Pancreas (tissue), 10 donors: ENCODE results near the gene NLRP1. TPM values are rescaled to one million over a fixed set of nuclear protein-coding genes. Genes with fewer than 3 reads are reported as not detected.

Experiments used
- ATAC-seq, 4 donors: fragments of 200-7000 bp; cut with Tn5 transposase; one replicate each; pipeline versions ENCODE4 v1.8.0 to v1.9.1; 2020; ENCODE audit warnings: mild to moderate bottlenecking in 4 of 4, moderate library complexity in 4 of 4
- DNase-seq, 6 donors: peaks; one replicate each; pipeline ENCODE4 v3.0.0-alpha.2; 2020
- FAIRE-seq: peaks from 2 replicates; lab custom pipeline; 2012; peaks lifted over from hg19 to GRCh38; lab: Jason Lieb, UNC
- H3K27ac ChIP-seq, 4 donors: fragments of 200-600 bp; sonication (generic); 1 replicate in 3 of 4; 2 replicates in 1 of 4; pipeline versions ENCODE4 v1.5.0 to v1.8.0; 2020
- H3K27me3 ChIP-seq, 4 donors: fragments of 200-600 bp; one replicate each; pipeline ENCODE4 v1.8.0; 2021
- H3K36me3 ChIP-seq, 3 donors: fragments of 200-600 bp; sonication (generic) in 1 of 3; one replicate each; pipeline versions ENCODE4 v1.5.0 to v1.8.0; 2020 to 2021
- H3K4me1 ChIP-seq, 3 donors: fragments of 200-600 bp; one replicate each; pipeline ENCODE4 v1.8.0; 2021
- H3K4me3 ChIP-seq, 4 donors: fragments of 200-600 bp; sonication (generic) in 2 of 4; one replicate each; pipeline versions ENCODE4 v1.5.0 to v1.8.0; 2020 to 2021
- H3K9me3 ChIP-seq, 4 donors: fragments of 200-600 bp; one replicate each; pipeline ENCODE4 v1.8.0; 2021
- CTCF ChIP-seq, 4 donors: fragments of 200-600 bp; sonication (generic) in 3 of 4; IDR thresholded peaks; one replicate each; pipeline versions ENCODE4 v1.5.0 to v1.8.0; 2021; ENCODE audit warnings: antibody characterized with exemption in 4 of 4
- WGBS, 2 donors: extraction: QIAGEN DNeasy Blood & Tissue Kit; methylation state at CpG; one replicate each; pipeline ENCODE4 v1.1.7; 2013; 5-methylcytosine and 5-hydroxymethylcytosine counted together
- intact Hi-C, 3 donors: fragments of 100-400 bp; cut with DNase I; formaldehyde crosslinking; loops; one replicate each; pipeline versions ENCODE4 v1.11.1 to v1.14.2; 2022
- polyA plus RNA-seq, 2 donors: library from polyadenylated mRNA; stranded (reverse); fragments of 200-250 nt; gene quantifications; one replicate each; pipeline ENCODE4 v1.2.3, GENCODE V29; 2013
- total RNA-seq, 6 donors: library from RNA; stranded (reverse); fragmentation: NEBNext Ultra II Directional in 4 of 6; extraction: Animal tissue kit (Norgen Biotek cat#: 25700) in 4 of 6; gene quantifications; one replicate each; pipeline versions ENCODE4 v1.2.1 to v1.2.4, GENCODE V29; 2021 to 2023
- donor health status: healthy with polysubstance abuse.
- donor health status: DM: no; HTN: no; CAD: no; lungs with moderate emphysema.
- donor health status: DM: no; HTN: no; CAD: no.
- donor health status: control.
- donor health status: control.
- donor health status: Bipolar disorder and iron deficiency.
- donor health status: DM: yes; HTN: yes; CAD: no.
- donor health status: DM: no; HTN: no; CAD: no.
- donor health status: DM: no; HTN: no; CAD: no.
- donor health status: DM: yes; HTN: yes; CAD: no.

NLRP1 gene
- total and polyA plus RNA-seq, 8 donors: 2.0 to 83.2 (median 11.1) TPM

DNA sequence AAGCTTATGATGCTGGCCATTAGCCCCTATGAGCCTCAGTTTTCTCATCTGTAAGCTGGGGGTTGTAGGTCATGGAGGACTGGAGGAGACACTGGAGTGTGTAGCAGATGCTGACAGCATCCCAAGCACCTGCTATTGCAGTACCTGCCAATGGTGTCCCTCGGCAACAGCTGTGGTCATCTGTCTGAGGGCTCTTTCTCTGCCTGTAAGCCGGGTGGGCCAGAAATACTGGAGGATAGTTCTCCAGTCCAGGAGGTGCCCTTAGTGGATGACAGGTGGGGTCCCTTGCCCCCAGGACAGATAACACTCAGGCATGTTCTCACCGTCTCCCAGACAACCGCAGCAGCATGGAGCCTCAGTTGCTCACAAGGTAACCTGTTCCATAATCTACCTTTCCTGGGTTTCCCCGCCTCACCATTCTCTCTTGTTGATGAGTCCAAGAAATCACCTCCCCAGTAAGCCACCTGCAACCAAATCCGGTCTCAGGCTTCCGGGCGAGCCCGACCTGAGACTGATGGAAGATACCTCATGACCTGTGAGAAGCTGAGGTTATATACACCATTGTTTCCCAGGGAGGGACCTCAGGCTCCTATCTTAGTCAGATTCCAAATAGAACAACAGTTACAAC lies 23.8 kb downstream of the NLRP1 start:
- no peak for DNase-seq
- Histone ChIP-seq H3K27ac (no peak overlapping the region), H3K4me1 (no peaks in the 10 kb centered on the region), H3K36me3 (no peaks in the 10 kb centered on the region), H3K27me3 (no peaks in the 10 kb centered on the region), H3K9me3 (no peaks in the 10 kb centered on the region), H3K4me3 (no peak overlapping the region)
- TF ChIP-seq CTCF (IDR thresholded peaks at IDR 0.05): no peak
- ATAC-seq: no peak
- no peak for FAIRE-seq
- intact Hi-C loops: no loop called here
- 59 to 75% methylated on average over 9 of the region's 9 CpGs for WGBS, 2 donors

DNA sequence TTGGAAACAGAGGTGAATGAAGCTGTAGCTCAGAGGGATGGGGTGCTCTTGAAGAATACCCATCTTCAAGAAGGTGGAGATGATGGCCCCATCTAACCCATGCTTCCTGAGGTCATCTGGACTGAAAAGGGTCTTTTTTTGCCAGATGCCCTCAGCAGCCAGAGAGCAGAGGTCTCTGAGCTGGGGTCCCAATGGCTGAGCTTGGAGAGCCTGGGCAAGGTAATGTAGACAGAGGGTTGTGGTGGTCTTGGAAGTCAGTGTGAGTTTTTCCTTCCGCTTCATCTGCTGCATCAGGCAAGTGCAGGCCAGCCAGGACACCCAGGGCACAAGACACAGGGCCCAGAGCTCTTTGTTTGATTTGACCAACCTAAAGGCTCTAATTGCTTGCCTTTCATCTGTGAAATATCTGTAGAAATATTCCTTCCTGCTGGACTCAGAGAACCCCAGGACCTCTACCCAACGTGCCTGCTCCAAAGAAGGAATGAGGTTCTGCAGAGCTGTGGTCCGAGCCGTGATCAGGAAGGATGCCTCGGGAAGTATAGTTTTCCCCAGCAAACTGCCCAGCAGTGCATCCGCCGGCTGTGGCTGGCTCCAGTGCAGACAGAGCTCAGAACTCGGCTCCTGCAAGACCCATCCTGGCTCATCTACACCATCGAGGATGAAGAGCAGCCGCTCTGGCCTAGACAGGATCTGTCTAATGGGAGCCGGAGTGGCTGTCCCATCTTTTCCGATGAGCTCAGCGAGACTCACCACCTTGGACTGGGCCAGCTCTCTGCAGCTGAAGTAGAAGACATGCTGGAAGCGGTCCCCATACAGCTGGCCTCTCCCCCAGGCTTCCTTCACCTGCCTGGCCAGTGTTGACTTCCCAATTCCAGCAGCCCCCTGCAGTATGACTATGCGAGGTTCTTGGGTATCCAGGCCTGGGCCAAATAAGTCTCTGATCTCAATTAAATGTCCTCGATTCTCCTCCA lies 25.2 kb downstream of the NLRP1 start:
- H3K4me3 ChIP-seq: no peak overlapping the region
- no peaks in the 10 kb centered on the region for H3K4me1 ChIP-seq
- FAIRE-seq: no peak
- no peaks in the 10 kb centered on the region for H3K27me3 ChIP-seq
- no peaks in the 10 kb centered on the region for H3K9me3 ChIP-seq
- intact Hi-C loops: no loop called here
- WGBS, 2 donors: 74 to 83% methylated on average over 16 of the region's 16 CpGs
- DNase-seq: no peak
- H3K36me3 ChIP-seq: no peaks in the 10 kb centered on the region
- TF ChIP-seq CTCF (IDR thresholded peaks at IDR 0.05): no peak
- H3K27ac ChIP-seq: no peak overlapping the region
- ATAC-seq: no peak

GRCh38 chr17:5557990-5558389 lies 26.3 kb downstream of the NLRP1 start:
- ATAC-seq (no peak), FAIRE-seq (no peak), DNase-seq (no peak)
- intact Hi-C loops: no loop called here
- 54 to 62% methylated on average over 6 of the region's 6 CpGs for WGBS, 2 donors
- Histone ChIP-seq H3K9me3 (no peaks in the 10 kb centered on the region), H3K27me3 (no peaks in the 10 kb centered on the region), H3K4me3 (no peak overlapping the region), H3K36me3 (no peaks in the 10 kb centered on the region), H3K27ac (no peak overlapping the region), H3K4me1 (no peaks in the 10 kb centered on the region)
- TF ChIP-seq CTCF (IDR thresholded peaks at IDR 0.05): no peak

DNA sequence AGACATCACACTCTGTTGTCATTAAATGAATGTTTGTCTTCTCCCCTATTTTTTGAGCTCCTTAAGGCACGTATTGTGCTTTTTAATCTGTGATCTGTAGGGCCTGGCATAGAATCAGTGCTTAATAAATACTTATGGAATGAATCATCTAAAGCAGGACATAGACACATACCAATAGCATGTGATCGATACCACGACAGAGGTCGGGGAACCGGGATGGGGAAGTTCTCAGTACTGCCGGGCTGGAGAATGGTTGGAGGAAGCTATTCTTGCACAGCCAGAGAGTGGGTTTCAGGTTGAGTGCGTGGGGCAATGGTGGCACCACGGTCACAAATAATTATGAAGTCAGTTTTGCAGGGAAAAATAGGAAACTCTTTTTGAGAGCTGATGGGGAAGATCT lies 26.8 kb downstream of the NLRP1 start:
- FAIRE-seq (no peak), ATAC-seq (no peak), DNase-seq (no peak)
- no peak for TF ChIP-seq CTCF (IDR thresholded peaks at IDR 0.05)
- no peaks in the 10 kb centered on the region for H3K27me3 ChIP-seq
- no peak overlapping the region for H3K27ac ChIP-seq
- intact Hi-C loops: no loop called here
- H3K36me3 ChIP-seq: no peaks in the 10 kb centered on the region
- H3K9me3 ChIP-seq: no peaks in the 10 kb centered on the region
- WGBS, 2 donors: 62 to 77% methylated on average over 8 of the region's 8 CpGs
- no peak overlapping the region for H3K4me3 ChIP-seq
- no peaks in the 10 kb centered on the region for H3K4me1 ChIP-seq
